ENCODE measurements around the gene THAP7. TPM values are rescaled to one million over a fixed set of nuclear protein-coding genes. Genes with fewer than 3 reads are reported as not detected.

Gene THAP7
- total and polyA plus RNA-seq, 11 donors = 15.3 to 39.0 (median 20.3) TPM

GRCh38 chr22:20951151-20951931 is 50.6 kb downstream of the THAP7 start:
- 82 to 89% (median 88%) methylated on average over 10 of the region's 10 CpGs for WGBS, 4 donors
- Histone ChIP-seq H3K27me3 (no peaks in the 10 kb centered on the region), H3K9me3 (no peaks in the 10 kb centered on the region), H3K4me3 (no peak overlapping the region), H3K4me1 (peaks cover 0 to 19% (median 6%) of the 10 kb centered on the region in 12 donors), H3K36me3 (peaks cover 0 to 60% (median 40%) of the 10 kb centered on the region in 9 donors), H3K27ac (no peak overlapping the region)
- ATAC-seq (no peak), DNase-seq (no peak)
- TF ChIP-seq, protein P1, sequence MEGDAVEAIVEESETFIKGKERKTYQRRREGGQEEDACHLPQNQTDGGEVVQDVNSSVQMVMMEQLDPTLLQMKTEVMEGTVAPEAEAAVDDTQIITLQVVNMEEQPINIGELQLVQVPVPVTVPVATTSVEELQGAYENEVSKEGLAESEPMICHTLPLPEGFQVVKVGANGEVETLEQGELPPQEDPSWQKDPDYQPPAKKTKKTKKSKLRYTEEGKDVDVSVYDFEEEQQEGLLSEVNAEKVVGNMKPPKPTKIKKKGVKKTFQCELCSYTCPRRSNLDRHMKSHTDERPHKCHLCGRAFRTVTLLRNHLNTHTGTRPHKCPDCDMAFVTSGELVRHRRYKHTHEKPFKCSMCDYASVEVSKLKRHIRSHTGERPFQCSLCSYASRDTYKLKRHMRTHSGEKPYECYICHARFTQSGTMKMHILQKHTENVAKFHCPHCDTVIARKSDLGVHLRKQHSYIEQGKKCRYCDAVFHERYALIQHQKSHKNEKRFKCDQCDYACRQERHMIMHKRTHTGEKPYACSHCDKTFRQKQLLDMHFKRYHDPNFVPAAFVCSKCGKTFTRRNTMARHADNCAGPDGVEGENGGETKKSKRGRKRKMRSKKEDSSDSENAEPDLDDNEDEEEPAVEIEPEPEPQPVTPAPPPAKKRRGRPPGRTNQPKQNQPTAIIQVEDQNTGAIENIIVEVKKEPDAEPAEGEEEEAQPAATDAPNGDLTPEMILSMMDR (IDR thresholded peaks at IDR 0.05) = no peak
- no peak for TF ChIP-seq POLR2A (IDR thresholded peaks at IDR 0.05)
- intact Hi-C loops (cut with DNase I) = no loop called here

- WGBS, 4 donors = 84 to 88% (median 85%) methylated on average over 13 of the region's 13 CpGs
- TF ChIP-seq, protein P1 (IDR thresholded peaks at IDR 0.05) = no peak
- TF ChIP-seq POLR2A (IDR thresholded peaks at IDR 0.05) = no peak
- H3K27me3 ChIP-seq = no peaks in the 10 kb centered on the region
- intact Hi-C loops (cut with DNase I) = loop anchor here in 1 of 10 donors (5.0 kb wide), 1 partner anchor 33 kb away; the partner anchor contains the start of gene LZTR1
- ATAC-seq (no peak), DNase-seq (no peak)
- H3K4me1 ChIP-seq = peaks cover 0 to 31% (median 17%) of the 10 kb centered on the region in 12 donors
- no peaks in the 10 kb centered on the region for H3K9me3 ChIP-seq
- no peak overlapping the region for H3K27ac ChIP-seq
- H3K36me3 ChIP-seq = peaks cover 0 to 60% (median 40%) of the 10 kb centered on the region in 9 donors
- H3K4me3 ChIP-seq = no peak overlapping the region
Observed at GRCh38 chr22:20949698-20950183, 52.2 kb downstream of the THAP7 start.

MicroRNA genes within 50 kb of the gene (microRNA counts, 767-probe panel; counts per million panel counts)
- microRNA hsa-miR-649 = 0 to 71.6 counts per million in 2 donors

Small RNAs within 50 kb of the gene (microRNA-seq; reads per million reads assigned to microRNA genes)
- gene MIR649 = 0 reads per million in 4 donors

Other genes with a start within 250 kb of the THAP7 start
- under 1 TPM in 4 of 9 donors, not detected in 5; 0.09 to 0.44 (median 0.18) TPM for gene SERPIND1, start 228.0 kb downstream of the THAP7 start, total RNA-seq
- under 1 TPM; 0.04 to 0.15 TPM for gene SERPIND1, start 228.0 kb downstream of the THAP7 start, polyA plus RNA-seq
- gene PI4KA, start 143.3 kb downstream of the THAP7 start, total RNA-seq = 10 to 100 TPM; 34.6 to 66.4 (median 48.3) TPM
- gene PI4KA, start 143.3 kb downstream of the THAP7 start, polyA plus RNA-seq = 10 to 100 TPM; 20.6 to 46.9 TPM
- gene SNAP29, start 143.1 kb downstream of the THAP7 start, total RNA-seq = 10 to 100 TPM; 20.4 to 38.7 (median 26.2) TPM
- 10 to 100 TPM; 10.5 to 26.1 TPM for gene SNAP29, start 143.1 kb downstream of the THAP7 start, polyA plus RNA-seq
- gene CRKL, start 84.7 kb downstream of the THAP7 start, total RNA-seq = 10 to 100 TPM; 45.6 to 64.2 (median 53.2) TPM
- gene CRKL, start 84.7 kb downstream of the THAP7 start, polyA plus RNA-seq = 10 to 100 TPM; 22.4 to 39.7 TPM
- gene AIFM3, start 34.9 kb downstream of the THAP7 start, total RNA-seq = 1 to 10 TPM in 2 of 9 donors, under 1 TPM in 5, not detected in 2; 0.25 to 3.0 (median 0.49) TPM
- under 1 TPM; 0.28 to 0.69 TPM for gene AIFM3, start 34.9 kb downstream of the THAP7 start, polyA plus RNA-seq
- 10 to 100 TPM; 18.4 to 41.9 (median 26.6) TPM for gene LZTR1, start 19.8 kb downstream of the THAP7 start, total RNA-seq
- gene LZTR1, start 19.8 kb downstream of the THAP7 start, polyA plus RNA-seq = 10 to 100 TPM; 18.4 to 29.3 TPM
- gene P2RX6, start 13.0 kb upstream of the THAP7 start, total RNA-seq = 1 to 10 TPM in 7 of 9 donors, under 1 TPM in 2; 0.21 to 4.8 (median 1.7) TPM
- gene P2RX6, start 13.0 kb upstream of the THAP7 start, polyA plus RNA-seq = under 1 TPM; 0.06 to 0.72 TPM
- 1 to 10 TPM in 1 of 9 donors, under 1 TPM in 2, not detected in 6; 0.24 to 2.8 (median 0.31) TPM for gene SLC7A4, start 30.4 kb upstream of the THAP7 start, total RNA-seq
- gene SLC7A4, start 30.4 kb upstream of the THAP7 start, polyA plus RNA-seq = not detected
- gene LRRC74B, start 43.8 kb upstream of the THAP7 start, total RNA-seq = not detected
- gene LRRC74B, start 43.8 kb upstream of the THAP7 start, polyA plus RNA-seq = not detected